Neural progenitor cell (in vitro differentiated cells): ENCODE measurements around the gene ZBTB26. TPM values are rescaled to one million over a fixed set of nuclear protein-coding genes. Genes with fewer than 3 reads are reported as not detected.
A peak's percentile ranks its signal among the peaks of the same experiment; 100 is the strongest.

Experiments
- DNase-seq: peaks from one replicate; pipeline ENCODE4 v3.0.0-alpha.2; 2016; ENCODE audit warnings: low spot score
- H2AFZ ChIP-seq: fragments of 200-600 bp; sonication (generic); replicated peaks from 2 replicates; pipeline ENCODE4 v1.6.1; 2016; ENCODE audit warnings: antibody characterized with exemption
- H3F3A ChIP-seq: fragments of 200-600 bp; sonication (generic); 2 replicates; pipeline ENCODE4 v1.6.1; 2016; ENCODE audit warnings: antibody characterized with exemption, low read depth
- H3K27ac ChIP-seq: fragments of 200-600 bp; sonication (generic); 2 replicates; pipeline ENCODE4 v1.5.1; 2016; ENCODE audit warnings: mild to moderate bottlenecking
- H3K27me3 ChIP-seq: fragments of 200-600 bp; sonication (generic); 2 replicates; pipeline ENCODE4 v1.6.1; 2016; ENCODE audit warnings: mild to moderate bottlenecking, moderate library complexity
- H3K36me3 ChIP-seq: fragments of 200-600 bp; sonication (generic); 2 replicates; pipeline ENCODE4 v1.5.1; 2016
- H3K4me1 ChIP-seq: fragments of 200-600 bp; sonication (generic); 2 replicates; pipeline ENCODE4 v1.6.1; 2016; ENCODE audit warnings: mixed run types
- H3K4me2 ChIP-seq: fragments of 200-600 bp; sonication (generic); 2 replicates; pipeline ENCODE4 v1.6.1; 2016
- H3K4me3 ChIP-seq: fragments of 200-600 bp; sonication (generic); 2 replicates; pipeline ENCODE4 v1.5.1; 2016
- H3K79me2 ChIP-seq: fragments of 200-600 bp; sonication (generic); 2 replicates; pipeline ENCODE4 v1.6.1; 2016; ENCODE audit warnings: low read depth
- H3K9ac ChIP-seq: fragments of 200-600 bp; sonication (generic); 2 replicates; pipeline ENCODE4 v1.6.1; 2016
- H3K9me3 ChIP-seq: fragments of 200-600 bp; sonication (generic); 2 replicates; pipeline ENCODE4 v1.5.1; 2016; ENCODE audit warnings: low read depth
- H4K20me1 ChIP-seq: fragments of 200-600 bp; sonication (generic); 2 replicates; pipeline ENCODE4 v1.6.1; 2016; ENCODE audit warnings: low read depth
- H3K27ac Mint-ChIP-seq: 3 replicates; pipeline ENCODE4 v1.8.0; 2021; ENCODE audit warnings: mixed read lengths
- H3K27me3 Mint-ChIP-seq: 2 replicates; pipeline ENCODE4 v1.8.0; 2022; ENCODE audit warnings: low read depth, mild to moderate bottlenecking, inconsistent platforms, moderate library complexity, mixed read lengths; ENCODE audit not compliant: insufficient read depth
- H3K36me3 Mint-ChIP-seq: 3 replicates; pipeline ENCODE4 v1.8.0; 2021; ENCODE audit warnings: mixed read lengths
- H3K4me1 Mint-ChIP-seq: 3 replicates; pipeline ENCODE4 v1.8.0; 2021; ENCODE audit warnings: mixed read lengths
- H3K4me3 Mint-ChIP-seq: 3 replicates; pipeline ENCODE4 v1.8.0; 2021; ENCODE audit warnings: mild to moderate bottlenecking, moderate library complexity, mixed read lengths
- H3K9me3 Mint-ChIP-seq: 3 replicates; pipeline ENCODE4 v1.8.0; 2020; ENCODE audit warnings: mixed read lengths
- EZH2 ChIP-seq: fragments of 200-600 bp; sonication (generic); IDR thresholded peaks from 2 replicates; pipeline ENCODE4 v1.6.1; 2017; ENCODE audit warnings: antibody characterized with exemption, mild to moderate bottlenecking, moderate library complexity
- EZH2phosphoT487 ChIP-seq: fragments of 200-600 bp; sonication (generic); IDR thresholded peaks from 2 replicates; pipeline ENCODE4 v1.6.1; 2017; ENCODE audit warnings: antibody characterized with exemption
- total RNA-seq: library from RNA; depleted of rRNA; stranded (reverse); fragments of >200 nt; gene quantifications from 2 replicates; pipeline ENCODE4 v1.2.3, GENCODE V29; 2015; ENCODE audit warnings: low replicate concordance
- TF ChIP-seq, protein P1 (sequence below): fragments of 200-600 bp; sonication (generic); IDR thresholded peaks from 2 replicates; pipeline ENCODE4 v1.5.1; 2017; ENCODE audit warnings: antibody characterized with exemption, mild to moderate bottlenecking

ZBTB26 gene
- total RNA-seq, 1 donor from 2014 or later: 15.5 TPM

DNA sequence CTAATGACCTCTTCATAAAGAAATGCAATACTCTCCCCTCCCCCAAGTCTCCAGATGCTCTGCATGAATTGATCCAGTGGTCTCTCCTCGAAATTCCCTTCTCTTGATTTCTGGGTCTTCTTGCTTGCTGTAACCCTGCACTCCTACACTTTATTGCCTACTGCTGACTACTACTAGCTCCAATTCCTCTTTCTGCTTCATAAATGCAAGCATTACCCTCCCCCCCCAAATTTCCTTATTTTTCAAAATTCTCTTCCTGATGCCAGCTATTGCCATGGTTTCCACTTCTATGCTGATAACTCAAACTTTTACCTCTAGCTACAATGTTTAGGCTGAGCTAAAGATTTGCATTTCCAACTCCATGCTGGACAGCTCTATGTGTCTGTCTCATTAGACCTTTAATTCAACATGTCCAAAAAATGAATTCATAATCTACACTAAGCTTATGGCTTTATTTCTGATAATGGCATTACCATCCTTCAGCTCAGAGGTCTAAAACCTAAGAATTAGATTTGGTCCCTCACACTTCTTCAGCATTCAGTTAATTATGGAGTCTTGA, 1.4 kb downstream of the ZBTB26 start:
- H3K79me2 ChIP-seq: peaks cover 94% of the 10 kb centered on the region
- peaks cover 7% of the 10 kb centered on the region for H3F3A ChIP-seq
- Mint-ChIP-seq H3K36me3 (no peaks in the 10 kb centered on the region), H3K27ac (no peak overlapping the region), H3K27me3 (no peaks in the 10 kb centered on the region), H3K4me1 (peaks cover 9% of the 10 kb centered on the region), H3K4me3 (no peak overlapping the region), H3K9me3 (no peaks in the 10 kb centered on the region)
- H3K4me2 ChIP-seq: peak overlapping the region; percentile 89
- H3K36me3 ChIP-seq: no peaks in the 10 kb centered on the region
- peaks cover 35% of the 10 kb centered on the region for H4K20me1 ChIP-seq
- no peaks in the 10 kb centered on the region for H3K9me3 ChIP-seq
- peak overlapping the region; percentile 91 for H3K4me3 ChIP-seq
- peaks cover 15% of the 10 kb centered on the region for H3K4me1 ChIP-seq
- H2AFZ ChIP-seq: no peak overlapping the region
- no peak overlapping the region for H3K27ac ChIP-seq
- peak overlapping the region; percentile 81 for H3K9ac ChIP-seq
- TF ChIP-seq EZH2 (no peak), EZH2phosphoT487 (no peak)
- TF ChIP-seq, protein P1, sequence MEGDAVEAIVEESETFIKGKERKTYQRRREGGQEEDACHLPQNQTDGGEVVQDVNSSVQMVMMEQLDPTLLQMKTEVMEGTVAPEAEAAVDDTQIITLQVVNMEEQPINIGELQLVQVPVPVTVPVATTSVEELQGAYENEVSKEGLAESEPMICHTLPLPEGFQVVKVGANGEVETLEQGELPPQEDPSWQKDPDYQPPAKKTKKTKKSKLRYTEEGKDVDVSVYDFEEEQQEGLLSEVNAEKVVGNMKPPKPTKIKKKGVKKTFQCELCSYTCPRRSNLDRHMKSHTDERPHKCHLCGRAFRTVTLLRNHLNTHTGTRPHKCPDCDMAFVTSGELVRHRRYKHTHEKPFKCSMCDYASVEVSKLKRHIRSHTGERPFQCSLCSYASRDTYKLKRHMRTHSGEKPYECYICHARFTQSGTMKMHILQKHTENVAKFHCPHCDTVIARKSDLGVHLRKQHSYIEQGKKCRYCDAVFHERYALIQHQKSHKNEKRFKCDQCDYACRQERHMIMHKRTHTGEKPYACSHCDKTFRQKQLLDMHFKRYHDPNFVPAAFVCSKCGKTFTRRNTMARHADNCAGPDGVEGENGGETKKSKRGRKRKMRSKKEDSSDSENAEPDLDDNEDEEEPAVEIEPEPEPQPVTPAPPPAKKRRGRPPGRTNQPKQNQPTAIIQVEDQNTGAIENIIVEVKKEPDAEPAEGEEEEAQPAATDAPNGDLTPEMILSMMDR: no peak
- no peak for DNase-seq
- H3K27me3 ChIP-seq: no peaks in the 10 kb centered on the region

DNA sequence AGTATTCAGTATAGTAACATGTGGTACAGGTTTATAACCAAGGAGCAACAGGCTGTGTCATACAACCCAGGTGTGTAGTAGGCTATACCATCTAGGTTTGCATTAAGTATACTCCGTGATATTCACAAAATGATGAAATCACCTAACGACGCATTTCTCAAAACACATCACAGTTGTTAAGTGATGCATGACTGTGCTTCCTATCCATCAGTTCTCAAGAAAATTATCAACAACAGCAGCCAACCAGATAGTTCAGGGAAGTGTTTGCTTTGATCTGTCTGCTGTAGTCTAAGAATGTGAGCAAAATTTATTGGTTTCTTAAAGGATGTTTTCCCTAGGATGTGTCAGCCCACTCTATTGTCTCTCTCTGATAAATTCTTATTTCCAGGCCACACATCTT, 7.4 kb downstream of the ZBTB26 start:
- no peak overlapping the region for H2AFZ ChIP-seq
- H3K9ac ChIP-seq: no peak overlapping the region
- Mint-ChIP-seq H3K27me3 (no peaks in the 10 kb centered on the region), H3K4me3 (no peak overlapping the region), H3K36me3 (peaks cover 2% of the 10 kb centered on the region), H3K9me3 (no peaks in the 10 kb centered on the region), H3K27ac (no peak overlapping the region), H3K4me1 (peaks cover 2% of the 10 kb centered on the region)
- H3K27ac ChIP-seq: no peak overlapping the region
- peaks cover 79% of the 10 kb centered on the region for H3K79me2 ChIP-seq
- no peak overlapping the region for H3K4me2 ChIP-seq
- TF ChIP-seq, protein P1: no peak
- no peak for TF ChIP-seq EZH2phosphoT487
- TF ChIP-seq EZH2: no peak
- DNase-seq: no peak
- no peaks in the 10 kb centered on the region for H3K27me3 ChIP-seq
- peaks cover 38% of the 10 kb centered on the region for H4K20me1 ChIP-seq
- H3F3A ChIP-seq: peaks cover 5% of the 10 kb centered on the region
- no peak overlapping the region for H3K4me3 ChIP-seq
- H3K36me3 ChIP-seq: no peaks in the 10 kb centered on the region
- H3K4me1 ChIP-seq: no peaks in the 10 kb centered on the region
- H3K9me3 ChIP-seq: no peaks in the 10 kb centered on the region

DNA sequence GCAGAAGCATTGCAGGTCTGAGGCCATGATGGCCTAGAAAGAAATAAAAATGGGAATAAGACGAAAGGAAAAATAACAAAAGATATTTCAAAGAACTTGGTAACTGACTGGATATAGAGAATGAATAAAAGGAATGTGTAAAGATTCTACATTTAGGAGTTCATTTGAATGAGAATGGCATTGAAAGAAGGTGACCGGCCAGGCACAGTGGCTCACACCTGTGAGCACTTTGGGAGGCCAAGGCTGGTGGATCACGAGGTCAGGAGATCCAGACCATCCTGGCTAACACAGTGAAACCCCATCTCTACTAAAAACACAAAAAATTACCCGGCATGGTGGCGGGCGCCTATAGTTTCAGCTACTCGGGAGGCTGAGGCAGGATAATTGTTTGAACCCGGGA, 8.6 kb downstream of the ZBTB26 start:
- H3K27ac Mint-ChIP-seq: no peak overlapping the region

DNA sequence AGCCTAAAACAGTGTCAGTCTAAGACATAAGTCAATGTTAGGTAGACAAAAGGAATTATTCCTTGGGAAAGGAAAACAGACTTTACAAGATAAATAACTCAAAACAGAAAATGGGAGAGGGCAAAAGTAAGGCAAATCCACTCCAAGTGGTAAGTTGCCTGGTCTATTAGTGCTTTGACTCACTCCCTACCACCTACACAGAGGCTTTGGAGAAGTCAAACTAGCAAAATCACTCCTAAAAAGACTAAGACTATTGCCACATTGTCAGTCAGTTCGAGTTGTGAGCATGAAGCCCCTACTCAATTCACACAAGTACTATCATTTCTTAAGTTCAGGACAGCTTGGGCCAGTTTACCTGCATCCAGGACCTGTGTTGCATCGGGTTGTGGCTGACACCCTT, 13.0 kb downstream of the ZBTB26 start:
- Histone ChIP-seq H2AFZ (no peak overlapping the region), H4K20me1 (peaks cover 23% of the 10 kb centered on the region), H3F3A (peaks cover 24% of the 10 kb centered on the region), H3K9me3 (no peaks in the 10 kb centered on the region), H3K27me3 (no peaks in the 10 kb centered on the region), H3K9ac (no peak overlapping the region), H3K79me2 (peaks cover 36% of the 10 kb centered on the region), H3K4me2 (no peak overlapping the region), H3K4me3 (no peak overlapping the region), H3K36me3 (no peaks in the 10 kb centered on the region), H3K27ac (no peak overlapping the region), H3K4me1 (no peaks in the 10 kb centered on the region)
- Mint-ChIP-seq H3K9me3 (no peaks in the 10 kb centered on the region), H3K36me3 (peaks cover 2% of the 10 kb centered on the region), H3K27ac (no peak overlapping the region), H3K4me3 (no peak overlapping the region), H3K27me3 (peaks cover 4% of the 10 kb centered on the region), H3K4me1 (peaks cover 2% of the 10 kb centered on the region)
- no peak for TF ChIP-seq EZH2phosphoT487
- TF ChIP-seq, protein P1: no peak
- TF ChIP-seq EZH2: no peak
- DNase-seq: no peak

More for the DNA sequence above, 8.6 kb downstream of the ZBTB26 start:
- Mint-ChIP-seq H3K36me3 (peaks cover 2% of the 10 kb centered on the region), H3K9me3 (no peaks in the 10 kb centered on the region), H3K27me3 (no peaks in the 10 kb centered on the region), H3K4me3 (no peak overlapping the region), H3K4me1 (peaks cover 2% of the 10 kb centered on the region)
- Histone ChIP-seq H4K20me1 (peaks cover 30% of the 10 kb centered on the region), H3K36me3 (no peaks in the 10 kb centered on the region), H3K9ac (no peak overlapping the region), H2AFZ (no peak overlapping the region), H3K9me3 (no peaks in the 10 kb centered on the region), H3F3A (peaks cover 5% of the 10 kb centered on the region), H3K4me2 (no peak overlapping the region), H3K79me2 (peaks cover 67% of the 10 kb centered on the region), H3K4me3 (no peak overlapping the region), H3K27me3 (no peaks in the 10 kb centered on the region), H3K4me1 (no peaks in the 10 kb centered on the region), H3K27ac (no peak overlapping the region)
- no peak for TF ChIP-seq EZH2phosphoT487
- no peak for DNase-seq
